Measurements from ENCODE around the gene SLC2A4. TPM values are rescaled to one million over a fixed set of nuclear protein-coding genes. Genes with fewer than 3 reads are reported as not detected.
"Not testable (repeated sequence)": the region's sequence is repeated elsewhere in the genome, so short reads cannot be mapped to it uniquely, and the experiment has no call there.

The SLC2A4 gene
- total RNA-seq, 2 donors from 2014 or later: 1.2 to 7.7 TPM

DNA sequence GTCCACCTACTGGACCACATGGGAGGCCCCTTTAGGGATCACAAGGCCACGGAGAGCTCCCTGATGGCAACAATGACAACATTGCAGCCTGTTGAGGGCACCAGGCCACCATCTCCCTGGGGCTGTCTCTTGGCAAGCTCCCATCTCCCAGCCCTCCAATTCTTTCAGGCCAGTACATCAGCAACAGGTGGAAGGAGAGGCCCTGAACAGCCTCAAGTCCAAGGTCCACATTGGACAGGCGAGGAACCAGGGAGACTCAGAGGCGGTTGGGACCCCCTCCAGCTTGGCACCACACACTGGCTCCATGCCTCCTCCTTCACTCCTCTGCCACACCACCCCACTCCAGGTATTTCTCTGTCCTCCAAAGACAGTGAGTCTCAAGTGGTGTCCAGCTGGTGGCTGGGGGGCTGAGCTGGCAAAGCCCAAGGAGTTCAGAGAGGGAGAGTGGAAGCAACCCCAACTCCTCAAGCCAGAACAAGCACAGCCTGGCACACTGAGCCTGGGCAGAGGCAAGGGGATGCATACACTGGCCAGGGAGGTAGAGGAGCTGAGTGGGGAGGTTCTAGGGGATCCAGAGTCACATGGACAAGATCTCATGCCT lies 53.5 kb downstream of the SLC2A4 start:
- no peaks in the 10 kb centered on the region for H3K9me3 ChIP-seq
- DNase-seq (ENCODE audit: low spot score): no peak
- peaks cover 3 to 5% of the 10 kb centered on the region in 2 donors for H3K4me1 ChIP-seq (ENCODE audit: control insufficient read depth in 1 of 2, low read depth in 2 of 2)
- H3K27me3 ChIP-seq (replicated peaks; ENCODE audit: insufficient read depth): no peaks in the 10 kb centered on the region
- ATAC-seq (ENCODE audit: insufficient number of reproducible peaks, low FRiP score, low read depth): no peak
- TF ChIP-seq, protein P1, sequence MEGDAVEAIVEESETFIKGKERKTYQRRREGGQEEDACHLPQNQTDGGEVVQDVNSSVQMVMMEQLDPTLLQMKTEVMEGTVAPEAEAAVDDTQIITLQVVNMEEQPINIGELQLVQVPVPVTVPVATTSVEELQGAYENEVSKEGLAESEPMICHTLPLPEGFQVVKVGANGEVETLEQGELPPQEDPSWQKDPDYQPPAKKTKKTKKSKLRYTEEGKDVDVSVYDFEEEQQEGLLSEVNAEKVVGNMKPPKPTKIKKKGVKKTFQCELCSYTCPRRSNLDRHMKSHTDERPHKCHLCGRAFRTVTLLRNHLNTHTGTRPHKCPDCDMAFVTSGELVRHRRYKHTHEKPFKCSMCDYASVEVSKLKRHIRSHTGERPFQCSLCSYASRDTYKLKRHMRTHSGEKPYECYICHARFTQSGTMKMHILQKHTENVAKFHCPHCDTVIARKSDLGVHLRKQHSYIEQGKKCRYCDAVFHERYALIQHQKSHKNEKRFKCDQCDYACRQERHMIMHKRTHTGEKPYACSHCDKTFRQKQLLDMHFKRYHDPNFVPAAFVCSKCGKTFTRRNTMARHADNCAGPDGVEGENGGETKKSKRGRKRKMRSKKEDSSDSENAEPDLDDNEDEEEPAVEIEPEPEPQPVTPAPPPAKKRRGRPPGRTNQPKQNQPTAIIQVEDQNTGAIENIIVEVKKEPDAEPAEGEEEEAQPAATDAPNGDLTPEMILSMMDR (IDR thresholded peaks at IDR 0.05): no peak
- no peak overlapping the region for H3K27ac ChIP-seq
- no peak overlapping the region for H3K4me3 ChIP-seq
- H3K36me3 ChIP-seq: no peaks in the 10 kb centered on the region

DNA sequence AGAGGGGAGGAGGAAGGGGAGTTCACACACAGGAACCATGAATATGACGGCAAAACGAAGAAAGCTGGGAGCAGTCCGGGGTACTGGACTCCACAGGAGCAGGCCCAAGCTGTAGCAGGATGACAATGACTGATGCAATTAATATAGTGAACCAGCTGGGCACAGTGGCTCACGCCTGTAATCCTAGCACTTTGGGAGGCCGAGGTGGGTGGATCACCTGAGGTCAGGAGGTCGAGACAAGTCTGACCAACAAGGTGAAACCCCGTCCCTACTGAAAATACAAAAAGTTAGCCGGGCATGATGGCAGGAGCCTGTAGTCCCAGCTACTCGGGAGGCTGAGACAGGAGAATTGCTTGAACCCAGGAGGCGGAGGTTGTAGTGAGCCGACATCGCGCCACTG lies 54.2 kb downstream of the SLC2A4 start:
- not testable (repeated sequence) for DNase-seq (ENCODE audit: low spot score); H3K4me1 ChIP-seq (ENCODE audit: control insufficient read depth in 1 of 2, low read depth in 2 of 2); H3K9me3 ChIP-seq; H3K4me3 ChIP-seq; H3K36me3 ChIP-seq; H3K27ac ChIP-seq; ATAC-seq (ENCODE audit: insufficient number of reproducible peaks, low FRiP score, low read depth); H3K27me3 ChIP-seq (replicated peaks; ENCODE audit: insufficient read depth)

DNA sequence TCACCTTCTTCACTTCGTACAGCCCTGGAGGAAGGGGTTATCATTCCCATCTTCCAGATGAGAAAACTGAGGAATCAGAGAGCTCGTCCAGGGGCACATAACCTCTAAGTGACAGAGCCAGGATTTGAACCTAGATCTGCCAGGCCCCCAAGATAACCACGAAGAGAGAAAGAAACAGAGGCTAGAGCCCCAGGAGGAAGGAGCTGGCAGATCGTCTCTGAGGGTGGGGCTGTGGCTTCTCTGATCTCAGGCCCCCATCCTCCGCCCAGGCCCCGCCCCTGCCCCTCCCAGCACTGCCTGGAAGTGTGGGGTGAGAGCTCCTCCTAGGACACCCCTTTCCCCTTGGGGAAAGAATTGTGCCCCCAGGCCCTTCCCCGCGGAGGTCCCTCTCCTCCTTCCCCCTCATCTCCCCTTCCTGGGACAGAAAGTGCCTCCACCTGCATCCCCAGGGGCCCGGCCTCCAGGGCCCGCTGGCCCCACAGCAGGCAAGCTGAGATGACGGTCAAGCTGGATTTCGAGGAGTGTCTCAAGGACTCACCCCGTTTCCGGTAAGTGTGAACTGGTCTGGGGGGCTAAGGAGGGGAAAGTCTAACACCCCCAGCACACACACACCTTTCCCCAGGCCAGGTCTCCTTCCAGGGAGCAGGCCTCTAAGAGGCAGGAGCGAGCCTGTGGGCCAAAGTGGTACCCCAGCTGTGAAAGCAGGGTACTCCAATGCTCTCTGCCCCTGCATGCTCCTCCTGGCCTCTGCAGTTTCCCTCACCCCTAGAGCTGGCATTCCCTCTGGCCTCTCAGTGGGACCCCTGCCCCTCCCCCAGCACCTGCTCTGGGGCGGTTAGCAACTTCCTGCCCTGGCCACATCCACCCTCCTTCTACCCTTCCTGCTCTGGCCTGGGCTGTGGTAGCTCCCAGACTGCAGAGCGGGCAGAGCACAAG lies 55.0 kb downstream of the SLC2A4 start, which contains the start of gene ACAP1:
ACAP1 (plus strand) TSS at position 290 of the 936 bp plus-strand sequence; CDS start at position 496, 206 bp downstream.
- TF ChIP-seq, protein P1 (IDR thresholded peaks at IDR 0.05): no peak
- peak within 1 kb of the TSS; percentile 57 for H3K4me3 ChIP-seq
- no peaks in the 10 kb centered on the region for H3K27me3 ChIP-seq (replicated peaks; ENCODE audit: insufficient read depth)
- ATAC-seq (ENCODE audit: insufficient number of reproducible peaks, low FRiP score, low read depth) (no peak), DNase-seq (ENCODE audit: low spot score) (no peak)
- no peaks in the 10 kb centered on the region for H3K4me1 ChIP-seq (ENCODE audit: control insufficient read depth in 1 of 2, low read depth in 2 of 2)
- no peak within 1 kb of the TSS for H3K27ac ChIP-seq
- no peaks in the 10 kb centered on the region for H3K9me3 ChIP-seq
- H3K36me3 ChIP-seq: no peaks in the 10 kb centered on the region

DNA sequence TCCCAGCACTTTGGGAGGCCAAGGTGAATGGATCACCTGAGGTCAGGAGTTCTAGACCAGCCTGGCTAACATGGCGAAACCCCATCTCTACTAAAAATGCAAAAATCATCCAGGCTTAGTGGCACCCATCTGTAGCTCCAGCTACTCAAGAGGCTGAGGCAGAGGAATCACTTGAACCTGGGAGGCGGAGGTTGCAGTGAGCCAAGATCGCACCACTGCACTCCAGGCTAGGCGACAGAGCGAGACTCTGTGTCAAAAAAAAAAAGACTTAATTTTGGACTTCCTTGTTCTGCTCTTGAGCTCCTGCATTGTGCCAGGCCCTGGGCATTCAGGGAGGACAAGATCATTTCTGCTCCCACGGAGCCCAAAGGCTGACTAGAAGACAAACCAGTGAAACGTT lies 56.1 kb downstream of the SLC2A4 start:
- H3K4me3 ChIP-seq: peak overlapping the region; percentile 57
- not testable (repeated sequence) for ATAC-seq (ENCODE audit: insufficient number of reproducible peaks, low FRiP score, low read depth); H3K9me3 ChIP-seq; H3K27me3 ChIP-seq (replicated peaks; ENCODE audit: insufficient read depth); H3K27ac ChIP-seq; DNase-seq (ENCODE audit: low spot score); H3K36me3 ChIP-seq; H3K4me1 ChIP-seq (ENCODE audit: control insufficient read depth in 1 of 2, low read depth in 2 of 2)

Other genes starting within 250 kb of the SLC2A4 start
- under 1 TPM in 1 of 2 donors, not detected in 1; 0.56 TPM for gene SLC16A13, start 245.7 kb upstream of the SLC2A4 start, total RNA-seq
- gene SLC16A11, start 237.6 kb upstream of the SLC2A4 start, total RNA-seq: under 1 TPM in 1 of 2 donors, not detected in 1; 0.27 TPM
- gene CLEC10A, start 201.5 kb upstream of the SLC2A4 start, total RNA-seq: 1 to 10 TPM; 3.2 to 5.8 TPM
- 1 to 10 TPM; 1.4 to 8.1 TPM for gene ASGR2, start 166.9 kb upstream of the SLC2A4 start, total RNA-seq
- gene ASGR1, start 102.3 kb upstream of the SLC2A4 start, total RNA-seq: 1 to 10 TPM; 1.9 to 5.4 TPM
- 10 to 100 TPM; 14.0 to 14.8 TPM for gene DLG4, start 61.9 kb upstream of the SLC2A4 start, total RNA-seq
- gene ACADVL, start 61.8 kb upstream of the SLC2A4 start, total RNA-seq: 100 to 1,000 TPM; 369 to 471 TPM
- gene DVL2, start 47.2 kb upstream of the SLC2A4 start, total RNA-seq: 10 to 100 TPM; 52.8 to 68.5 TPM
- gene PHF23, start 42.3 kb upstream of the SLC2A4 start, total RNA-seq: 10 to 100 TPM; 25.1 to 44.7 TPM
- 100 to 1,000 TPM; 187 to 446 TPM for gene GABARAP, start 39.3 kb upstream of the SLC2A4 start, total RNA-seq
- gene CTDNEP1, start 30.0 kb upstream of the SLC2A4 start, total RNA-seq: 10 to 100 TPM; 51.3 to 51.7 TPM
- 10 to 100 TPM; 15.8 to 19.0 TPM for gene ELP5, start 29.5 kb upstream of the SLC2A4 start, total RNA-seq
- under 1 TPM in 1 of 2 donors, not detected in 1; 0.41 TPM for gene CLDN7, start 19.2 kb upstream of the SLC2A4 start, total RNA-seq
- not detected for gene YBX2, start 12.9 kb downstream of the SLC2A4 start, total RNA-seq
- 100 to 1,000 TPM; 118 to 130 TPM for gene EIF5A, start 25.9 kb downstream of the SLC2A4 start, total RNA-seq
- gene GPS2, start 33.6 kb downstream of the SLC2A4 start, total RNA-seq: 10 to 100 TPM; 66.5 to 100.0 TPM
- 10 to 100 TPM; 24.4 to 45.3 TPM for gene NEURL4, start 47.6 kb downstream of the SLC2A4 start, total RNA-seq
- gene ACAP1, start 54.8 kb downstream of the SLC2A4 start, total RNA-seq: 1 to 10 TPM; 6.8 to 9.9 TPM
- gene KCTD11, start 70.4 kb downstream of the SLC2A4 start, total RNA-seq: 10 to 100 TPM; 13.3 to 20.2 TPM
- gene TMEM95, start 73.4 kb downstream of the SLC2A4 start, total RNA-seq: not detected
- 1 to 10 TPM; 3.7 to 4.7 TPM for gene TNK1, start 99.4 kb downstream of the SLC2A4 start, total RNA-seq
- 10 to 100 TPM; 31.0 to 49.4 TPM for gene PLSCR3, start 112.8 kb downstream of the SLC2A4 start, total RNA-seq
- 10 to 100 TPM; 27.9 to 88.9 TPM for gene TMEM256, start 122.4 kb downstream of the SLC2A4 start, total RNA-seq
- gene NLGN2, start 126.1 kb downstream of the SLC2A4 start, total RNA-seq: 10 to 100 TPM in 1 of 2 donors, 1 to 10 TPM in 1; 9.2 to 20.8 TPM
- not detected for gene SPEM1, start 138.6 kb downstream of the SLC2A4 start, total RNA-seq
- gene SPEM2, start 143.9 kb downstream of the SLC2A4 start, total RNA-seq: not detected
- not detected for gene SPEM3, start 147.1 kb downstream of the SLC2A4 start, total RNA-seq
- gene TMEM102, start 153.7 kb downstream of the SLC2A4 start, total RNA-seq: 1 to 10 TPM; 7.7 to 9.7 TPM
- under 1 TPM in 1 of 2 donors, not detected in 1; 0.68 TPM for gene FGF11, start 157.8 kb downstream of the SLC2A4 start, total RNA-seq
- 10 to 100 TPM; 11.6 to 17.6 TPM for gene CHRNB1, start 163.3 kb downstream of the SLC2A4 start, total RNA-seq
- 10 to 100 TPM; 56.2 to 72.3 TPM for gene ZBTB4, start 197.9 kb downstream of the SLC2A4 start, total RNA-seq
- gene SLC35G6, start 199.7 kb downstream of the SLC2A4 start, total RNA-seq: not detected
- 100 to 1,000 TPM in 1 of 2 donors, 10 to 100 TPM in 1; 77.8 to 151 TPM for gene POLR2A, start 202.6 kb downstream of the SLC2A4 start, total RNA-seq